ENCODE results near the gene NIPBL.

Gene NIPBL

DNA sequence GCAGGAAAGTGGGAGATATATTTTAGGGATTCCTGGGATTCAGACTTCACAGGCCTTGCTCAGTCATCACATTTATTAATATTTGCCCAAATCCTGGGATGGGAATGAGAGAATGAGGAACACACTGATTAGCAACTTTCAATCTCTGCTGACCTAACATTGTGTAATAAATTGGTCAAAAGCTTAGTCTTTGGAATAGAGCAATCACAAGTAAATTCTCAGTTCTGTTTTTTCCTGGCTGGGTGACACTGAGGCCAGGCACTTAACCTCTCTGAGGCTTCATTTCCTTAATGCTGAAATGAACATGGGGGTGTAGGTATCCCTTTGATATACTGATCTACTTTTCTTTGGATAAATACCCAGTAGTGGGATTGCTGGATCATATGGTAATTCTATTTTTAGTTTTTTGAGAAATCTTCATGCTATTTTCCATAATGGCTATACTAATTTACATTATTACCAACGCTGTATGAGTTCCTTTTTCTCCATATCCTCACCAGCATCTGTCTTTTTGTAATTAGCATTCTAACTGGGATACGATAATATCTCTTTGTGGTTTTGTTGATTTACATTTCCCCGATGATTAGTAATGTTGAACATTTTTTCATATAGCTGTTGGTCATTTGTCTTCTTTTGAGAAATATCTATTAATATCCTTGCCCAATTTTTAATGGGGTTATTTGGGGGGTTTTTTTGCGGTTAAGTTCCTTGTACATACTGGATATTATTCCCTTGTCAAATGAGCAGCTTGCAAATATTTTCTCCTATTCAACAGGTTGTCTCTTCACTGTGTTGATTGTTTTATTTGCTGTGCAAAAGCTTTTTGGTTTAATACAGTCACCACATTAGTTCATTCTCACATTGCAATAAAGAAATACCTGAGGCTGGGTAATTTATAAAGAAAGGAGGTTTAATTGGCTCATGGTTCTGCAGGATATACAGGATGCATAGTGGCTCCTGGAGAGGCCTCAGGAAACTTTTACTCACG is 36.8 kb upstream of the NIPBL start:
- no peaks in the 10 kb centered on the region for H3K9me3 ChIP-seq (ENCODE audit: low read length)
- no peaks in the 10 kb centered on the region for H3F3A ChIP-seq (ENCODE audit: insufficient read depth, low read length)
- H3K79me2 ChIP-seq (ENCODE audit: insufficient read depth, low read length) = no peaks in the 10 kb centered on the region
- H3K4me2 ChIP-seq (ENCODE audit: low read length) = no peak overlapping the region
- no peak overlapping the region for H3K27ac ChIP-seq (ENCODE audit: low read depth, low read length, poor library complexity, severe bottlenecking)
- H2AFZ ChIP-seq (ENCODE audit: low read length) = no peak overlapping the region
- H3K27me3 ChIP-seq (ENCODE audit: insufficient read depth, low read length) = no peaks in the 10 kb centered on the region
- TF ChIP-seq, protein P1, sequence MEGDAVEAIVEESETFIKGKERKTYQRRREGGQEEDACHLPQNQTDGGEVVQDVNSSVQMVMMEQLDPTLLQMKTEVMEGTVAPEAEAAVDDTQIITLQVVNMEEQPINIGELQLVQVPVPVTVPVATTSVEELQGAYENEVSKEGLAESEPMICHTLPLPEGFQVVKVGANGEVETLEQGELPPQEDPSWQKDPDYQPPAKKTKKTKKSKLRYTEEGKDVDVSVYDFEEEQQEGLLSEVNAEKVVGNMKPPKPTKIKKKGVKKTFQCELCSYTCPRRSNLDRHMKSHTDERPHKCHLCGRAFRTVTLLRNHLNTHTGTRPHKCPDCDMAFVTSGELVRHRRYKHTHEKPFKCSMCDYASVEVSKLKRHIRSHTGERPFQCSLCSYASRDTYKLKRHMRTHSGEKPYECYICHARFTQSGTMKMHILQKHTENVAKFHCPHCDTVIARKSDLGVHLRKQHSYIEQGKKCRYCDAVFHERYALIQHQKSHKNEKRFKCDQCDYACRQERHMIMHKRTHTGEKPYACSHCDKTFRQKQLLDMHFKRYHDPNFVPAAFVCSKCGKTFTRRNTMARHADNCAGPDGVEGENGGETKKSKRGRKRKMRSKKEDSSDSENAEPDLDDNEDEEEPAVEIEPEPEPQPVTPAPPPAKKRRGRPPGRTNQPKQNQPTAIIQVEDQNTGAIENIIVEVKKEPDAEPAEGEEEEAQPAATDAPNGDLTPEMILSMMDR (IDR thresholded peaks at IDR 0.05; ENCODE audit: low read length) = no peak
- TF ChIP-seq EZH2 (IDR thresholded peaks at IDR 0.05; ENCODE audit: borderline replicate concordance, low read length) = no peak
- H3K9ac ChIP-seq (ENCODE audit: low read length) = no peak overlapping the region
- H3K36me3 ChIP-seq (ENCODE audit: insufficient read depth, low read length) = no peaks in the 10 kb centered on the region
- no peak overlapping the region for H3K4me3 ChIP-seq (ENCODE audit: low read depth, low read length, poor library complexity, severe bottlenecking)
- no peaks in the 10 kb centered on the region for H3K4me1 ChIP-seq (ENCODE audit: insufficient read depth, low read length, severe bottlenecking)
- H4K20me1 ChIP-seq (ENCODE audit: insufficient read depth, low read length) = no peaks in the 10 kb centered on the region
- no peaks in the 10 kb centered on the region for H3K9me2 ChIP-seq (ENCODE audit: low read depth, low read length)

DNA sequence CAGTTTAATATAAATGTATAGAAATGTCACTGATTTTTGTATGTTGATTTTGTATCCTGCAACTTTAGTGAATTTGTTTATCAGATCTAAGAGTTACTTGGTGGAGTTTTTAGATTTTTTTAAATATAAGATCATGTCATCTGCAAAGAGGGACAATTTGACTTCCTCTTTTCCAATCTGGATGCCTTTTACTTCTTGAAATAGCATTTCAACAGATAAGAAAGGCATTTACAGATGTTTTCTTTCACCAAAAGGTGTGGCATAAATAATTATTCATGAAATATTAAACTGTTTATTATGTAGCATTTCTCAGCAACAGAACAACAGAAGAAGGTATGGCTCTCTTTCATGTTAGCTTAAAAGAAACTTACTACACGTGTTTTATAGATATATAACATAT is 34.9 kb upstream of the NIPBL start:
- Histone ChIP-seq H3K79me2 (ENCODE audit: insufficient read depth, low read length) (no peaks in the 10 kb centered on the region), H3K4me2 (ENCODE audit: low read length) (no peak overlapping the region), H3F3A (ENCODE audit: insufficient read depth, low read length) (no peaks in the 10 kb centered on the region), H3K9me3 (ENCODE audit: low read length) (no peaks in the 10 kb centered on the region), H3K4me3 (ENCODE audit: low read depth, low read length, poor library complexity, severe bottlenecking) (no peak overlapping the region), H3K9me2 (ENCODE audit: low read depth, low read length) (no peaks in the 10 kb centered on the region), H3K4me1 (ENCODE audit: insufficient read depth, low read length, severe bottlenecking) (no peaks in the 10 kb centered on the region), H3K9ac (ENCODE audit: low read length) (no peak overlapping the region), H3K27me3 (ENCODE audit: insufficient read depth, low read length) (no peaks in the 10 kb centered on the region), H2AFZ (ENCODE audit: low read length) (no peak overlapping the region), H3K27ac (ENCODE audit: low read depth, low read length, poor library complexity, severe bottlenecking) (no peak overlapping the region), H4K20me1 (ENCODE audit: insufficient read depth, low read length) (no peaks in the 10 kb centered on the region), H3K36me3 (ENCODE audit: insufficient read depth, low read length) (no peaks in the 10 kb centered on the region)
- TF ChIP-seq EZH2 (IDR thresholded peaks at IDR 0.05; ENCODE audit: borderline replicate concordance, low read length) = no peak
- TF ChIP-seq, protein P1 (IDR thresholded peaks at IDR 0.05; ENCODE audit: low read length) = no peak

DNA sequence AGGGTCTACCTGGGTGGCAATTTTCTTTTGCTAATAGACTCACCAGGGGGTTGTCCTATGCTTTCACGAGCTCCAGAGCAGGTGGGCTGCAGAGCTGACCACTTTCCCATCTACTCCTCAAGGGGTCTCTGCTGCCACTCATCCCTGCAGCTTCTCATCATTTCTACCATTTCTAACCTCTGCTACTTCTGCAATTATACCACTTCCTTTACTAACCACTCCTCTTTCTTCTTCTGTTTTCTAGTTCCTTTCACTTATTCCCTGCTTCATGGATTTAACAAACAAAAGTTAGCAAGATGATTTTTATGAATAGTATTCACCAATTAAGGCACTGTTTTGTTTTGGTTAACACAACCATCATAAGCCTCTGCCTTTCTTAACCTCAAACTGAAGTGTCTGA is 34.5 kb upstream of the NIPBL start:
- Histone ChIP-seq H2AFZ (ENCODE audit: low read length) (no peak overlapping the region), H3K9me3 (ENCODE audit: low read length) (no peaks in the 10 kb centered on the region), H3K27ac (ENCODE audit: low read depth, low read length, poor library complexity, severe bottlenecking) (no peak overlapping the region), H3K4me1 (ENCODE audit: insufficient read depth, low read length, severe bottlenecking) (no peaks in the 10 kb centered on the region), H3K4me3 (ENCODE audit: low read depth, low read length, poor library complexity, severe bottlenecking) (no peak overlapping the region), H3K9ac (ENCODE audit: low read length) (no peak overlapping the region), H3K4me2 (ENCODE audit: low read length) (no peak overlapping the region), H3K36me3 (ENCODE audit: insufficient read depth, low read length) (no peaks in the 10 kb centered on the region), H4K20me1 (ENCODE audit: insufficient read depth, low read length) (no peaks in the 10 kb centered on the region), H3K9me2 (ENCODE audit: low read depth, low read length) (no peaks in the 10 kb centered on the region), H3K79me2 (ENCODE audit: insufficient read depth, low read length) (no peaks in the 10 kb centered on the region), H3K27me3 (ENCODE audit: insufficient read depth, low read length) (no peaks in the 10 kb centered on the region), H3F3A (ENCODE audit: insufficient read depth, low read length) (no peaks in the 10 kb centered on the region)
- no peak for TF ChIP-seq EZH2 (IDR thresholded peaks at IDR 0.05; ENCODE audit: borderline replicate concordance, low read length)
- TF ChIP-seq, protein P1 (IDR thresholded peaks at IDR 0.05; ENCODE audit: low read length) = no peak
